GM10248 (cell line): ENCODE results near the gene ENO4.

ENCODE experiments used
- CTCF ChIA-PET: fragments of 300-600 bp; sonication (Branson Sonifier 250); formaldehyde crosslinking; extraction: SDS; loops from one replicate; lab custom pipeline; 2021; ENCODE audit warnings: antibody characterized with exemption; lab: Yijun Ruan, JAX
- POLR2A ChIA-PET: fragments of 350-650 bp; sonication (Branson Sonifier 250); formaldehyde crosslinking; extraction: SDS; loops from one replicate; lab custom pipeline; 2020; ENCODE audit warnings: antibody characterized with exemption; lab: Yijun Ruan, JAX
- DNase-seq: peaks from one replicate; pipeline ENCODE4 v3.0.0; 2012; ENCODE audit errors: extremely low spot score
- CTCF ChIP-seq: IDR thresholded peaks from 2 replicates; pipeline ENCODE4 v1.5.1; 2012; ENCODE audit warnings: mild to moderate bottlenecking, low read depth; ENCODE audit errors: extremely low read depth, missing control alignments, control extremely low read depth

The ENO4 gene

GRCh38 chr10:116848032-116848943 lies 1.0 kb upstream of the ENO4 start:
- TF ChIP-seq CTCF: no peak
- ChIA-PET POLR2A (no interaction called here), CTCF (interaction anchor here (1.3 to 1.5 kb wide), 3 partner anchors 60 to 326 kb away, joined by 3 to 5 read pairs (median 4); no protein-coding TSS in a partner anchor)
- DNase-seq: peak; percentile 63

- peak; percentile 28 for DNase-seq
- ChIA-PET POLR2A (no interaction called here), CTCF (interaction anchor here (1.3 to 1.5 kb wide), 3 partner anchors 61 to 326 kb away, joined by 3 to 5 read pairs (median 4); no protein-coding TSS in a partner anchor)
- no peak for TF ChIP-seq CTCF
Measured at GRCh38 chr10:116848944-116849247, 403 bp upstream of the ENO4 start.

- ChIA-PET CTCF (interaction anchor here (1.2 to 1.5 kb wide), 3 partner anchors 14 to 325 kb away, joined by 3 to 5 read pairs (median 4); no protein-coding TSS in a partner anchor), POLR2A (no interaction called here)
- no peak for TF ChIP-seq CTCF
- DNase-seq: no peak
Measured at GRCh38 chr10:116850058-116850611, 836 bp downstream of the ENO4 start.

GRCh38 chr10:116852246-116852645 lies 2.9 kb downstream of the ENO4 start:
- POLR2A ChIA-PET: no interaction called here
- no peak for TF ChIP-seq CTCF
- CTCF ChIA-PET: interaction anchor here (1.5 kb wide), 1 partner anchor 24 kb away, joined by 3 read pairs; no protein-coding TSS in a partner anchor
- DNase-seq: no peak

GRCh38 chr10:116853287-116853686 lies 4.0 kb downstream of the ENO4 start:
- no peak for DNase-seq
- CTCF ChIA-PET: interaction anchor here (1.5 kb wide), 1 partner anchor 25 kb away, joined by 3 read pairs; no protein-coding TSS in a partner anchor
- TF ChIP-seq CTCF: no peak
- POLR2A ChIA-PET: interaction anchor here (0.7 kb wide), 1 partner anchor 1742 kb away, joined by 4 read pairs; no protein-coding TSS in a partner anchor

- no peak for DNase-seq
- ChIA-PET POLR2A (no interaction called here), CTCF (no interaction called here)
- no peak for TF ChIP-seq CTCF
Measured at GRCh38 chr10:116853701-116854100, 4.4 kb downstream of the ENO4 start.
